Kidney capillary endothelial cell (primary cell): ENCODE data around the gene ERVH48-1.
"Not testable (repeated sequence)": the region's sequence is repeated elsewhere in the genome, so short reads cannot be mapped to it uniquely, and the experiment has no call there.

ENCODE experiments used
- DNase-seq: peaks from one replicate; pipeline ENCODE4 v3.0.0-alpha.2; 2018; ENCODE audit warnings: low spot score

Gene ERVH48-1

GRCh38 chr21:42925114-42925926 is at the start of gene ERVH48-1:
ERVH48-1 (minus strand) TSS chr21:42925630; CDS start chr21:42919006, 6,624 bp downstream.
- DNase-seq, result no peak

GRCh38 chr21:42973991-42974831 is 48.8 kb upstream of the ERVH48-1 start, which contains the start of gene PKNOX1:
PKNOX1 (plus strand) TSS chr21:42974562; CDS start chr21:43004382, 29,820 bp downstream.
- peak; percentile 98 for DNase-seq

DNA sequence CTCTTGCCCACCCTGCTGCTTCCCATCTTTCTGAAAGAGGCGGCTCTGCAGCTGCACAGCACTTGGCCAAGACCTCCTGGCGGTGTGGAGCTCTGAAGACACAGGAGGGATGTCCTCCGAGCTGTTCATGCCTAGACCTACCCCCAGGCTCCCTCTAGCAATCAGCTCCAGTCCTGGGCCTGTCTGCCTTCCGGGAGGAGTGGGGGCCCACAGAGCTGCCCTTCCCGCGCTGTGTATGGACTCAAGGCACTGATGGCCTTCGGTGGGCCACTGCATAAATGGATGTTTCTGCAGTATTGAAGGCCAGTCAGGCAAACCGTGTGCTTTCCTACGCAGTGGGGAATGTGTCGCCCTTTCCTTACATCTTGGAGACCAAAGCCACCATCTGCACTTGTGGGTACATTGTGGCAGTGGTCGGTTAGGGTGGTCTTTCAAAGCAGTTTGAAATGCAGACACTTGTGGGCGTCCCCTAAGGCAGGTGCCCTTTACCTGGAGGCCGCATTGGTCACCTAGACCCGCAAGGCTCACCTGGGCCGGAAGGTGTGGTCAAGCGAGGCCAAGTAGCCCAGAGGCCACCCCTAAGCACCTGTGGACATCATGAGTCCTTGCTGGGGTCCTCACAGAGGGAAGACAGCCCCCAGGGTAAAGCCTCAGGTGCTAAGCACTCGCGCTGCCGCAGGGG is 48.0 kb upstream of the ERVH48-1 start:
- DNase-seq, result no peak

DNA sequence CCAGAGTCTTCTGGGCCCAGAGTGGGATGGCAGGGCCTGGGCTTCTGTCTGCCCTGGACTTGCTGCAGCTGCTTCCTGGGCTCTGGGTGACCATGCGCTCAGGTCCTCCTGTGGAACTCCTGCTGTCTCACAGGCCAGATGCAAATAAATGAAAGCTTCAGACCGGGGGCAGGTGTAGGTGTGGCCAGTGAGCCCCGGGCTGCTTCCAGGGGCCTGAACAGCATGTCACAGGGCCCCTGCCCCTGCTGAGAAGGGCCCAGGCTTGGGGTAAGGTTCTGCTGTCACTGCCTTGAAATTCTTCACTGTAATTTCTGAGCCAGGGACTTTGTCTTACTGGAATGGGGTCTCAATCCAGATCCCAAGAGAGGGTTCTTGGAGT is 46.5 kb upstream of the ERVH48-1 start:
- DNase-seq, result no peak

DNA sequence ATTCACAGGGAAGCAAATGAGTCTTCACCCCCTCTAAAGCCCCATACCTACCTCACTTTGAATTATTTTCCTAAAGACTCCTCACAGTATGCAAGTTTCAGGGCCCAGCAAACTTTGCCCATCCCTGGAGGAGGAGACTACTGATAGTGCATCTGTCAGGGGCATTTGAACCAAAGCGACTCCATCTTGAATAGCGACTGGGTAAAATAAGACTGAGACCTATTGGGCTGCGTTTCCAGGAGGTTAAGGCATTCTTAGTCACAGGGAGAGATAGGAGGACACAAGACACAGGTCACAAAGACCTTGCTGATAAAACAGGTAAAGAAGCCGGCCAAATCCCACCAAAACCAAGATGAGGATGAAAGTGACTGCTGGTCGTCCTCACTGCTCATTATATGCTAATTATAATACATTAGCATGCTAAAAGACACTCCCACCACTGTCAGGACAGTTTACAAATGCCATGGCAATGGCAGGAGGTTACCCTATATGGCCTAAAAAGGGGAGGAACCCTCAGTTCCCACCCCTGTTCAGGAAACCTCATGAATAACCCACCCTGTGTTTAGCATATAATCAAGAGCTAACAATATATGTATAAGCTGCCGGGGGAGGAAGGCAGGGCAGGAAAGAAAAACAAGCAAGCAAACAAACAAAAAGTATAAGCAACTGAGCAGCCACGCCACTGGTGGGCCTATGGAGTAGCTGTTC is 45.7 kb upstream of the ERVH48-1 start:
- no peak for DNase-seq

- DNase-seq, result no peak
Measured at GRCh38 chr21:42969193-42969600, 43.8 kb upstream of the ERVH48-1 start.

GRCh38 chr21:42967616-42968015 is 42.2 kb upstream of the ERVH48-1 start:
- DNase-seq, result not testable (repeated sequence)

GRCh38 chr21:42965211-42965560 is 39.8 kb upstream of the ERVH48-1 start:
- no peak for DNase-seq

GRCh38 chr21:42964546-42965210 is 39.2 kb upstream of the ERVH48-1 start:
- no peak for DNase-seq

GRCh38 chr21:42964086-42964485 is 38.7 kb upstream of the ERVH48-1 start:
- DNase-seq, result no peak

- DNase-seq, result no peak
Measured at GRCh38 chr21:42962380-42963007, 37.1 kb upstream of the ERVH48-1 start.

DNA sequence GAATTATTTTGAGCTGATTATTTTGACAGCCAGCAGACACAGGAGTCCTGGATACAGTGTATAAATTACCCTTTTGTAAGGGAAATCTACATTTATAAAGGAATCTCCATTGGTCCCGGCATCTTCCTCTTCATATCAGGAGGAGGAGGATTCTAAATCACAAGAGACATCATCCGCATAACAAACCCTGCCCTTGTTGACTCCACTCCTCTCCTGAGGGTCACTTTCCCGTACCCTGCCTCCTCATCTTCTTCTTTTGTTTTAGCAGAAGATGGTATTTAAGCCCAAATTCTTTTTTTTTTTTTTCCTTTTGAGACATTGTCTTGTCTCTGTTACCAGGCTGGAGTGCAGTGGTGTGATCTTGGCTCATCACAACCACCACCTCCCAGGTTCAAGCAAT is 34.3 kb upstream of the ERVH48-1 start:
- no peak for DNase-seq

GRCh38 chr21:42958122-42958521 is 32.7 kb upstream of the ERVH48-1 start:
- not testable (repeated sequence) for DNase-seq

DNA sequence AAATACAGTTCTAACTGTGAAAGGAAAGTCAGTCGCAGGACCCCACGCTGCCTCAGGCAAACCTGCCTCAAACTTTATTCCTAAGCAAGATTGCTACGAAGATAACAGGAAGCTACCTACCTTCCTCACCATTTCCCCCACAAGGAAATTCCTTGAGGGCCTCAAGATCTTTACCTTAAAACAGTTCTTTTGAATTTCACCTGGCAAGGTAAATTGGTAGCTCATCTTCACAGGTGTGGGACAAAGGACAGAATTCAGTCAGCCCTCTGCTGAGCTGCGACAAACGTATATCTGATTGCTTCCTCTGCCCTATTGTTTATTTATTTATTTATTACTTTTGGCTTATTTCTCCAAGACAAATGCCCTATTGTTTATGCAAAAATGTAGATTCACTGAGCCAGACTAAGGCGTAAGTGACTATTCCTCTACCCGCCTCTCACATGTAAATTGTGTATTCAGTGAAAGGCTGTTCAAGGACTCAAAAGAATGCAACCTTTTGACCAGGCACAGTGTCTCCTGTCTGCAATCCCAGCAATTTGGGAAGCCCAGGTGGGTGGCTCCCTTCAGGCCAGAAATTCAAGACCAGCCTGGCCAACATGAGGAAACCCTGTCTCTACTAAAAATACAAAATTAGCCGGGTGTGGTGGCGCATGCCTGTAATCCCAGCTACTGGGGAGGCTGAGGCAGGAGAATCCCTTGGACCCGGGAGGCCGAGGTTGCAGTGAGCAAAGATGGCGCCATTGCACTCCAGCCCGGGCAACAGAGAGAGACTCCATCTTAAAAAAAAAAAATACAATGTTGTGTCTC is 31.6 kb upstream of the ERVH48-1 start:
- DNase-seq, result no peak

DNA sequence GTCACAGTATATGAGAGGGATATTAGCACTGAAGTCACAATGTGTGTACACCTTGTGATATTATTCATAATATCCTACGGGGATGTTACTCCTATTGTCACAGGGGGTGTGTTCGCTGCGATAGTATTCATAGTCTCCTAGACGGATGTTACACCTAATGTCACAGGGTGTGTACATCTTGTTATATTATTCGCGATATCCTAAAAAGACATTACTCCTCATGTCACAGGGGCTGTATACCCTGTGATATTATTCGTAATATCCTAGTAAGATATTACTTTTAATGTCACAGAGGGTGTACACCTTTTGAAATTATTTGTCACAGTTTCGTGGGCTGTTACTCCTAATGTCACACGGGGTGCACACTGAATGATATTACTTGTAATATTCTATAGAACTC is 25.8 kb upstream of the ERVH48-1 start:
- DNase-seq, result not testable (repeated sequence)

- not testable (repeated sequence) for DNase-seq
Measured at GRCh38 chr21:42949094-42949755, 23.8 kb upstream of the ERVH48-1 start.

DNA sequence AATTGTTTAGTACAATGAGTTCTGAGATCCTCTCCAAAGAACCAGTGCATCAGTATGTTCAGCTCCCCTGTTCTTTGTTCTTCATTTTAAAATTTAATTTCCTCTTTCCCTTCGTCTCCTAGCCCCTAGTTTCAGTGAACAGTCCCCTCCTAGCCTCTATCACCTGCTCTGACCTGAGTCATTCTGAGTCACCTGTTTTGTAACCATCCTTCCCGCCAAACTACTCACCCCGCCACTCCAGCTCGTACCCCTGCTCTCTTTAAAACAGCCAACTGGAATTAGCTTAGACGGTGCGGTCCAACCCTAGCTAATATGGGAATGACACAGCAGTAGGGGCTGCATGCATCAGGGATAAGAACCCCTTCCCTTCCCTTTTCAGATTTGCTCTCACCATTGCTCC is 16.8 kb upstream of the ERVH48-1 start:
- no peak for DNase-seq

DNA sequence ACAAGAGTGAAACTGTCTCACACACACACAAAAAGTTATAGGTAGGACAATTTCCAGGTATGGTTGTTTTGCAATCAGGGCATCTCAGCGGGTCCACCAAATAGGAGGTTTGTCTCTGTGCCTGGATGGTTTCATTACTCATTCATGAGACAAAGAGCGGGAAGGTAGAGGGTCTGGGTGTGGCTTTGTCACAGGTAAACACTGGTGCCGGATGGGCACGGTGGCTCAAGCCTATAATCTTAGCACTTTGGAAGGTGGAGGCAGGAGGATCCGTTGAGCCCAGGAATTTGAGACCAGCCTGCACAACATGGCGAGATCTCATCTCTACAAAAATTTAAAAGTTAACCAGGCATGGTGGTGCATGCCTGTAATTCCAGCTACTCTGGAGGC is 16.3 kb upstream of the ERVH48-1 start:
- no peak for DNase-seq
